IgD-negative memory B cell (primary cell): Measurements from ENCODE around the gene FRMD3. TPM values are rescaled to one million over a fixed set of nuclear protein-coding genes. Genes with fewer than 3 reads are reported as not detected.

Experiments used
- H3K27ac Mint-ChIP-seq, 3 donors: one replicate each; pipeline ENCODE4 v1.8.0; 2020 to 2022; ENCODE audit warnings: mild to moderate bottlenecking in 3 of 3, mixed read lengths in 3 of 3, moderate library complexity in 1 of 3
- H3K27me3 Mint-ChIP-seq: one replicate; pipeline ENCODE4 v1.8.0; 2021; ENCODE audit warnings: mixed read lengths
- H3K36me3 Mint-ChIP-seq: one replicate; pipeline ENCODE4 v1.8.0; 2020; ENCODE audit warnings: mild to moderate bottlenecking, mixed read lengths
- H3K4me1 Mint-ChIP-seq, 3 donors: one replicate each; pipeline ENCODE4 v1.8.0; 2020 to 2022; ENCODE audit warnings: mixed read lengths in 3 of 3, mild to moderate bottlenecking in 1 of 3
- H3K4me3 Mint-ChIP-seq, 4 donors: one replicate each; pipeline ENCODE4 v1.8.0; 2020 to 2022; ENCODE audit warnings: mild to moderate bottlenecking in 4 of 4, mixed read lengths in 4 of 4, moderate library complexity in 3 of 4
- H3K9me3 Mint-ChIP-seq, 3 donors: one replicate each; pipeline ENCODE4 v1.8.0; 2020 to 2021; ENCODE audit warnings: mixed read lengths in 3 of 3, mild to moderate bottlenecking in 1 of 3
- polyA plus RNA-seq: library from polyadenylated mRNA; unstranded; fragments of 300-500 nt; fragmentation: Illumina TruSeq; gene quantifications from one replicate; pipeline ENCODE4 v1.2.3, GENCODE V29; 2021

The FRMD3 gene
- 1.1 TPM for polyA plus RNA-seq

- peaks cover 0 to 5% (median 3%) of the 10 kb centered on the region in 3 donors for H3K4me1 Mint-ChIP-seq
- peak within 1 kb of the TSS in 1 of 4 donors; percentile 86 for H3K4me3 Mint-ChIP-seq
- no peak within 1 kb of the TSS for H3K27ac Mint-ChIP-seq
- no peaks in the 10 kb centered on the region for H3K36me3 Mint-ChIP-seq
- peaks cover 30% of the 10 kb centered on the region for H3K27me3 Mint-ChIP-seq
- peaks cover 0 to 2% (median 0%) of the 10 kb centered on the region in 3 donors for H3K9me3 Mint-ChIP-seq
Measured at GRCh38 chr9:83538172-83538889, at the start of gene FRMD3. TSS of gene FRMD3 (minus strand) at chr9:83538401. CDS start at chr9:83538231, 170 bp downstream.

- H3K4me1 Mint-ChIP-seq: no peaks in the 10 kb centered on the region
- H3K27me3 Mint-ChIP-seq: no peaks in the 10 kb centered on the region
- no peak overlapping the region for H3K4me3 Mint-ChIP-seq
- H3K9me3 Mint-ChIP-seq: peaks cover 0 to 2% (median 0%) of the 10 kb centered on the region in 3 donors
- H3K27ac Mint-ChIP-seq: no peak overlapping the region
- H3K36me3 Mint-ChIP-seq: peaks cover 11% of the 10 kb centered on the region
Measured at GRCh38 chr9:83584995-83585394, 46.8 kb upstream of the FRMD3 start.

- no peak overlapping the region for H3K4me3 Mint-ChIP-seq
- H3K9me3 Mint-ChIP-seq: peaks cover 0 to 10% (median 3%) of the 10 kb centered on the region in 3 donors
- peaks cover 10% of the 10 kb centered on the region for H3K36me3 Mint-ChIP-seq
- no peaks in the 10 kb centered on the region for H3K4me1 Mint-ChIP-seq
- no peak overlapping the region for H3K27ac Mint-ChIP-seq
- no peaks in the 10 kb centered on the region for H3K27me3 Mint-ChIP-seq
Measured at GRCh38 chr9:83583151-83584014, 45.2 kb upstream of the FRMD3 start.

- H3K4me1 Mint-ChIP-seq: no peaks in the 10 kb centered on the region
- no peak overlapping the region for H3K27ac Mint-ChIP-seq
- H3K27me3 Mint-ChIP-seq: no peaks in the 10 kb centered on the region
- H3K36me3 Mint-ChIP-seq: peaks cover 13% of the 10 kb centered on the region
- peaks cover 0 to 16% (median 6%) of the 10 kb centered on the region in 3 donors for H3K9me3 Mint-ChIP-seq
- no peak overlapping the region for H3K4me3 Mint-ChIP-seq
Measured at GRCh38 chr9:83582029-83582428, 43.8 kb upstream of the FRMD3 start.

- Mint-ChIP-seq H3K9me3 (peaks cover 0 to 16% (median 6%) of the 10 kb centered on the region in 3 donors), H3K36me3 (peaks cover 12% of the 10 kb centered on the region), H3K4me1 (peaks cover 0 to under 1% (median 0%) of the 10 kb centered on the region in 3 donors), H3K27ac (no peak overlapping the region), H3K4me3 (no peak overlapping the region), H3K27me3 (no peaks in the 10 kb centered on the region)
Measured at GRCh38 chr9:83574482-83574881, 36.3 kb upstream of the FRMD3 start.

- no peak overlapping the region for H3K4me3 Mint-ChIP-seq
- H3K36me3 Mint-ChIP-seq: peaks cover 10% of the 10 kb centered on the region
- no peak overlapping the region for H3K27ac Mint-ChIP-seq
- H3K4me1 Mint-ChIP-seq: peaks cover 0 to 3% (median 1%) of the 10 kb centered on the region in 3 donors
- H3K27me3 Mint-ChIP-seq: peaks cover 3% of the 10 kb centered on the region
- H3K9me3 Mint-ChIP-seq: peaks cover 0 to 4% (median 1%) of the 10 kb centered on the region in 3 donors
Measured at GRCh38 chr9:83572524-83572923, 34.3 kb upstream of the FRMD3 start.

- H3K36me3 Mint-ChIP-seq: peaks cover 3% of the 10 kb centered on the region
- no peak overlapping the region for H3K27ac Mint-ChIP-seq
- H3K4me1 Mint-ChIP-seq: peaks cover 0 to 3% (median 1%) of the 10 kb centered on the region in 3 donors
- no peak overlapping the region for H3K4me3 Mint-ChIP-seq
- peaks cover 0 to 6% (median 1%) of the 10 kb centered on the region in 3 donors for H3K9me3 Mint-ChIP-seq
- H3K27me3 Mint-ChIP-seq: peaks cover 3% of the 10 kb centered on the region
Measured at GRCh38 chr9:83570359-83570758, 32.2 kb upstream of the FRMD3 start.

GRCh38 chr9:83569326-83569725 is 31.1 kb upstream of the FRMD3 start:
- Mint-ChIP-seq H3K36me3 (peaks cover 3% of the 10 kb centered on the region), H3K27ac (no peak overlapping the region), H3K9me3 (peaks cover 0 to 6% (median 2%) of the 10 kb centered on the region in 3 donors), H3K27me3 (peaks cover 3% of the 10 kb centered on the region), H3K4me1 (peaks cover 0 to 3% (median 1%) of the 10 kb centered on the region in 3 donors), H3K4me3 (peak overlapping the region in 1 of 4 donors; percentile 7)

- Mint-ChIP-seq H3K4me3 (no peak overlapping the region), H3K27me3 (peaks cover 3% of the 10 kb centered on the region), H3K4me1 (no peaks in the 10 kb centered on the region), H3K27ac (no peak overlapping the region), H3K9me3 (peaks cover 0 to 6% (median 2%) of the 10 kb centered on the region in 3 donors), H3K36me3 (no peaks in the 10 kb centered on the region)
Measured at GRCh38 chr9:83563360-83563759, 25.2 kb upstream of the FRMD3 start.

- peaks cover 0 to 4% (median under 1%) of the 10 kb centered on the region in 3 donors for H3K9me3 Mint-ChIP-seq
Measured at GRCh38 chr9:83560169-83560826, 22.1 kb upstream of the FRMD3 start.

GRCh38 chr9:83557771-83558170 is 19.6 kb upstream of the FRMD3 start:
- H3K36me3 Mint-ChIP-seq: peaks cover 3% of the 10 kb centered on the region
- H3K27ac Mint-ChIP-seq: no peak overlapping the region
- H3K27me3 Mint-ChIP-seq: no peaks in the 10 kb centered on the region
- peaks cover 0 to 2% (median 0%) of the 10 kb centered on the region in 3 donors for H3K4me1 Mint-ChIP-seq
- peaks cover 5 to 14% (median 7%) of the 10 kb centered on the region in 3 donors for H3K9me3 Mint-ChIP-seq
- H3K4me3 Mint-ChIP-seq: no peak overlapping the region

More at GRCh38 chr9:83560169-83560826, 22.1 kb upstream of the FRMD3 start:
- Mint-ChIP-seq H3K4me3 (no peak overlapping the region), H3K27me3 (no peaks in the 10 kb centered on the region), H3K36me3 (peaks cover 3% of the 10 kb centered on the region), H3K27ac (no peak overlapping the region), H3K4me1 (peaks cover 0 to 2% (median 0%) of the 10 kb centered on the region in 3 donors)

- Mint-ChIP-seq H3K27ac (no peak overlapping the region), H3K9me3 (peaks cover 5 to 14% (median 7%) of the 10 kb centered on the region in 3 donors), H3K4me3 (no peak overlapping the region), H3K4me1 (peaks cover 0 to 2% (median 0%) of the 10 kb centered on the region in 3 donors), H3K27me3 (no peaks in the 10 kb centered on the region), H3K36me3 (peaks cover 3% of the 10 kb centered on the region)
Measured at GRCh38 chr9:83557317-83557716, 19.1 kb upstream of the FRMD3 start.

GRCh38 chr9:83554278-83554677 is 16.1 kb upstream of the FRMD3 start:
- H3K4me1 Mint-ChIP-seq: peaks cover 0 to 2% (median 0%) of the 10 kb centered on the region in 3 donors
- H3K4me3 Mint-ChIP-seq: no peak overlapping the region
- H3K9me3 Mint-ChIP-seq: peaks cover 6 to 25% (median 9%) of the 10 kb centered on the region in 3 donors
- H3K27me3 Mint-ChIP-seq: no peaks in the 10 kb centered on the region
- peaks cover 3% of the 10 kb centered on the region for H3K36me3 Mint-ChIP-seq
- no peak overlapping the region for H3K27ac Mint-ChIP-seq

GRCh38 chr9:83544002-83544698 is 5.9 kb upstream of the FRMD3 start:
- Mint-ChIP-seq H3K27ac (no peak overlapping the region), H3K4me3 (no peak overlapping the region), H3K27me3 (peaks cover 11% of the 10 kb centered on the region), H3K4me1 (no peaks in the 10 kb centered on the region), H3K9me3 (peaks cover 0 to 10% (median 4%) of the 10 kb centered on the region in 3 donors), H3K36me3 (peaks cover 4% of the 10 kb centered on the region)
